WTC11 (cell line): ENCODE results near the gene TNIP1.

ENCODE experiments used
- ATF1 ChIP-seq: sonication (generic); formaldehyde crosslinking; IDR thresholded peaks from 2 replicates; pipeline ENCODE4 v1.8.1; 2023; ENCODE audit warnings: mild to moderate bottlenecking, moderate library complexity, missing genetic modification reagents
- ATF6 ChIP-seq: sonication (generic); formaldehyde crosslinking; IDR thresholded peaks from 2 replicates; pipeline ENCODE4 v1.8.1; 2023; ENCODE audit warnings: mild to moderate bottlenecking, missing genetic modification reagents
- CTCF ChIP-seq: fragments of 200-600 bp; IDR thresholded peaks from 2 replicates; pipeline ENCODE4 v1.8.0; 2022; ENCODE audit warnings: antibody characterized with exemption
- FOXP1 ChIP-seq: sonication (generic); formaldehyde crosslinking; IDR thresholded peaks from 2 replicates; pipeline ENCODE4 v1.8.0; 2022; ENCODE audit warnings: missing genetic modification reagents, mild to moderate bottlenecking, moderate library complexity, borderline replicate concordance
- NR1H2 ChIP-seq: sonication (generic); formaldehyde crosslinking; IDR thresholded peaks from 2 replicates; pipeline ENCODE4 v1.9.0; 2021; ENCODE audit warnings: mild to moderate bottlenecking, moderate library complexity, missing genetic modification reagents
- SP1 ChIP-seq: sonication (generic); formaldehyde crosslinking; conservative IDR thresholded peaks from 2 replicates; pipeline ENCODE4 v1.8.1; 2022; ENCODE audit warnings: missing genetic modification reagents
- STAT6 ChIP-seq: sonication (generic); formaldehyde crosslinking; conservative IDR thresholded peaks from 2 replicates; pipeline ENCODE4 v1.8.1; 2023; ENCODE audit warnings: mild to moderate bottlenecking, low read depth, missing genetic modification reagents, moderate library complexity

GRCh38 chr5:151020304-151021110 is 60.3 kb downstream of the TNIP1 start, which contains the start of gene GPX3:
- no peak for TF ChIP-seq NR1H2 (CRISPR knock-in tag)
- no peak for TF ChIP-seq ATF1 (CRISPR knock-in tag)
- TF ChIP-seq SP1 (CRISPR knock-in tag), result peak; percentile 38
- TF ChIP-seq CTCF, result no peak
- no peak for TF ChIP-seq STAT6 (CRISPR knock-in tag)
- no peak for TF ChIP-seq ATF6 (CRISPR knock-in tag)
- TF ChIP-seq FOXP1 (CRISPR knock-in tag), result no peak
